ENCODE results near the gene SFTPD.
"Not testable (repeated sequence)": the region's sequence is repeated elsewhere in the genome, so short reads cannot be mapped to it uniquely, and the experiment has no call there.

The SFTPD gene

GRCh38 chr10:79930751-79931150 lies 18.2 kb downstream of the SFTPD start:
- Histone ChIP-seq H3K4me3 (ENCODE audit: low read depth, low read length) (no peak overlapping the region), H3K36me3 (ENCODE audit: control insufficient read depth, insufficient read depth, low read length) (no peaks in the 10 kb centered on the region), H3K4me1 (ENCODE audit: control insufficient read depth, insufficient read depth, low read length) (no peaks in the 10 kb centered on the region), H3K9ac (ENCODE audit: low read depth, low read length) (no peak overlapping the region), H3K27me3 (ENCODE audit: control insufficient read depth, insufficient read depth, low read length) (peaks cover 19% of the 10 kb centered on the region), H3K9me3 (ENCODE audit: control insufficient read depth, insufficient read depth, low read length) (no peaks in the 10 kb centered on the region)

DNA sequence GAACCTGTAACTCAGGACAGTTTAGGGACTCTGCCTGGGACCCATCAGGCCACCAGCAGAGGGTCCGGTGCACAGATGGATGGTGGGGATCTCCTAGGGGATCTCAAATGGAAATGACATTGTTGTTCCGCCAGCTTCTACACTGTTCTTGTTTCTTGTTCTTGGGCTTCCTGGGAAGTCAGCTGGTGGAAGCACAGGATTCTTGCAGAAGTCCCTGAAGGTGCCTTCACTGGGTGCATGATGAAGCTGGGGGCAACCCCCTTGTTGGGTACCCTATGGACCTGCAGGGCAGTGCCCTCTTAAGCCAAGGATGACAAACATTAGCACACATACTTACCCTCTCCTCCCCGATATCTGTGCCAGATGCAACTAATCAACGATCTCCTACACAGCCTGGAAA lies 18.6 kb downstream of the SFTPD start:
- no peaks in the 10 kb centered on the region for H3K36me3 ChIP-seq (ENCODE audit: control insufficient read depth, insufficient read depth, low read length)
- H3K9ac ChIP-seq (ENCODE audit: low read depth, low read length): no peak overlapping the region
- H3K9me3 ChIP-seq (ENCODE audit: control insufficient read depth, insufficient read depth, low read length): no peaks in the 10 kb centered on the region
- no peaks in the 10 kb centered on the region for H3K4me1 ChIP-seq (ENCODE audit: control insufficient read depth, insufficient read depth, low read length)
- H3K27me3 ChIP-seq (ENCODE audit: control insufficient read depth, insufficient read depth, low read length): peaks cover 19% of the 10 kb centered on the region
- no peak overlapping the region for H3K4me3 ChIP-seq (ENCODE audit: low read depth, low read length)

GRCh38 chr10:79929409-79929904 lies 19.4 kb downstream of the SFTPD start:
- peak overlapping the region; percentile 14 for H3K4me3 ChIP-seq (ENCODE audit: low read depth, low read length)
- H3K36me3 ChIP-seq (ENCODE audit: control insufficient read depth, insufficient read depth, low read length): no peaks in the 10 kb centered on the region
- no peak overlapping the region for H3K9ac ChIP-seq (ENCODE audit: low read depth, low read length)
- H3K27me3 ChIP-seq (ENCODE audit: control insufficient read depth, insufficient read depth, low read length): peaks cover 19% of the 10 kb centered on the region
- no peaks in the 10 kb centered on the region for H3K4me1 ChIP-seq (ENCODE audit: control insufficient read depth, insufficient read depth, low read length)
- no peaks in the 10 kb centered on the region for H3K9me3 ChIP-seq (ENCODE audit: control insufficient read depth, insufficient read depth, low read length)

- Histone ChIP-seq H3K27me3 (ENCODE audit: control insufficient read depth, insufficient read depth, low read length) (peaks cover 19% of the 10 kb centered on the region), H3K4me1 (ENCODE audit: control insufficient read depth, insufficient read depth, low read length) (no peaks in the 10 kb centered on the region), H3K36me3 (ENCODE audit: control insufficient read depth, insufficient read depth, low read length) (no peaks in the 10 kb centered on the region), H3K9me3 (ENCODE audit: control insufficient read depth, insufficient read depth, low read length) (no peaks in the 10 kb centered on the region), H3K4me3 (ENCODE audit: low read depth, low read length) (no peak overlapping the region), H3K9ac (ENCODE audit: low read depth, low read length) (no peak overlapping the region)
These were observed 20.8 kb downstream of the SFTPD start for GRCh38 chr10:79928028-79928583.

DNA sequence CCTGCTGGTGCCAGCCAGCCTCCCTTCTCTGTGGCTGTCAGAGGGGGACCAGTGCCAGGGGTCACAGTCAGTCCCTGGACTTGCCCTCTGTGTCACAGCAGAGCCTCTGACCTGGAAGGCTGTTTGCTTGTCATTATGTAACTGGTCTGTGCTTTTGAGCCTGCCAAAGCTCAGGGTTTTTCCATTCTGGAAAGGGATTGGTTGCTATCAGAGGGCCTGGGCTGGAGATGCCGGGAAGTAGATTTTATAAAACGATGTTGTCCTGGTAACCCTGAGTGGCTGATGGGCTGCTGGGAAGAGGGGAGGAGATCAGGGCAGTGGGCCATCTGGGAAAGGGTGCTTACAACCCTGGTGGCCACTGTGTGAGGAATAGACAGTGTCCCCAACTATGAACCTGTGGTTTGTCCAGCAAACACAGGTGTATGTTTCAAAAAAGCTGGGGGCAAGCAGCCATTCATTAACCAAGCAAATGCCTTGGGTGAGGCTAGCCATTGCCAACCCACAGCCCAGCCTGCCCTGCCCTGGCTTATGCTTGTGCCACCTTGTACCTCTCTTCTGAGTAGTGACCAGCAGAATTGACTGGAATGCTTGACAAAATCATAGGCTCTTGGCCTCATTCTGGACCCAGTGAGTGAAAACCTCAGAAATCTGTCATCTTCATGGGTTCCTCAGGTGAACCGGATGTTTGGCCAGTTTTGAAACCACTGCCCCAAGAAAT lies 21.6 kb downstream of the SFTPD start:
- no peaks in the 10 kb centered on the region for H3K9me3 ChIP-seq (ENCODE audit: control insufficient read depth, insufficient read depth, low read length)
- no peak overlapping the region for H3K4me3 ChIP-seq (ENCODE audit: low read depth, low read length)
- no peaks in the 10 kb centered on the region for H3K4me1 ChIP-seq (ENCODE audit: control insufficient read depth, insufficient read depth, low read length)
- no peak overlapping the region for H3K9ac ChIP-seq (ENCODE audit: low read depth, low read length)
- H3K27me3 ChIP-seq (ENCODE audit: control insufficient read depth, insufficient read depth, low read length): peaks cover 19% of the 10 kb centered on the region
- no peaks in the 10 kb centered on the region for H3K36me3 ChIP-seq (ENCODE audit: control insufficient read depth, insufficient read depth, low read length)

DNA sequence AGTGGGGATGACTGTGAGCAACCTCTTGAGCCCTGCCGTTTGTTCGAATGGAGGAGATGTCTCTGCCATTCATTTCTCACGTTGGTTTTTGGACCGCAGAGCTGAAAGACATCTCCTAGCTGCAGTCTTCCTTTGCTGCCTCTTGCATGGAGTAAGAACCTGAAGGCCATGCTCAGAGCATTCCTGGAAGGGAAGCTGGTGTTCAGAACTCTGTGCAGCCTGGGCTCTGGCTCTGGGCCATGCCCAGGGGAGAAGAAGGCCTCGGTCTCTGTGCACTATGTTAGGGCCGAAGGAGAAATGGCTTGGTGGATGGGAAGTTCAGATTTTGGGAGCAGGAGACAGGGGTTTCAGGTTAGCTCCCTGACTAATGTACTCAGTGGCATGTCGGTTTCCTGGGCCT lies 22.9 kb downstream of the SFTPD start:
- Histone ChIP-seq H3K9ac (ENCODE audit: low read depth, low read length) (no peak overlapping the region), H3K36me3 (ENCODE audit: control insufficient read depth, insufficient read depth, low read length) (no peaks in the 10 kb centered on the region), H3K27me3 (ENCODE audit: control insufficient read depth, insufficient read depth, low read length) (peaks cover 16% of the 10 kb centered on the region), H3K4me1 (ENCODE audit: control insufficient read depth, insufficient read depth, low read length) (no peaks in the 10 kb centered on the region), H3K4me3 (ENCODE audit: low read depth, low read length) (no peak overlapping the region), H3K9me3 (ENCODE audit: control insufficient read depth, insufficient read depth, low read length) (no peaks in the 10 kb centered on the region)

DNA sequence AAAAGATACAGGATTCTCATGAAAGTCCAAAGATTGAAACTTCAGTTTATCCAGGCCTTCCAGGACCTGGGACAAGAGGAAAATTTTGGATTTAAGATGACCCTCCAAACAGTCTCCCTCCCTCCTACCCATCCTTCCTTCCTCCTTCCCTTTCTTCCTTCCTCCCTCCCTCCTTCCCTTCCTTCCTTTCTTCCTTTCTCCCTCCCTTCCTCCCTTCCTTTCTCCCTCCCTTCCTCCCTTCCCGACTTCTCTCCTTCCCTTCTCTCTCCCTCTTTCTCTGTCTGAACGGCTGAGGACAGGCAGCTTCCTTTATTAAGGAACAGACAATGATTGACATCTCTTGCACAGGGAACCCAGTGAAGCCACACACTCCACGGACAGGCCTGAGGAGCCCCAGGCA lies 23.3 kb downstream of the SFTPD start:
- Histone ChIP-seq H3K36me3 (ENCODE audit: control insufficient read depth, insufficient read depth, low read length) (no peaks in the 10 kb centered on the region), H3K4me3 (ENCODE audit: low read depth, low read length) (no peak overlapping the region), H3K27me3 (ENCODE audit: control insufficient read depth, insufficient read depth, low read length) (peaks cover 11% of the 10 kb centered on the region), H3K9ac (ENCODE audit: low read depth, low read length) (no peak overlapping the region), H3K9me3 (ENCODE audit: control insufficient read depth, insufficient read depth, low read length) (no peaks in the 10 kb centered on the region), H3K4me1 (ENCODE audit: control insufficient read depth, insufficient read depth, low read length) (no peaks in the 10 kb centered on the region)

- Histone ChIP-seq H3K36me3 (ENCODE audit: control insufficient read depth, insufficient read depth, low read length) (no peaks in the 10 kb centered on the region), H3K27me3 (ENCODE audit: control insufficient read depth, insufficient read depth, low read length) (no peaks in the 10 kb centered on the region), H3K9me3 (ENCODE audit: control insufficient read depth, insufficient read depth, low read length) (no peaks in the 10 kb centered on the region), H3K4me3 (ENCODE audit: low read depth, low read length) (no peak overlapping the region), H3K9ac (ENCODE audit: low read depth, low read length) (no peak overlapping the region), H3K4me1 (ENCODE audit: control insufficient read depth, insufficient read depth, low read length) (no peaks in the 10 kb centered on the region)
These were observed 25.2 kb downstream of the SFTPD start for GRCh38 chr10:79923669-79924068.

DNA sequence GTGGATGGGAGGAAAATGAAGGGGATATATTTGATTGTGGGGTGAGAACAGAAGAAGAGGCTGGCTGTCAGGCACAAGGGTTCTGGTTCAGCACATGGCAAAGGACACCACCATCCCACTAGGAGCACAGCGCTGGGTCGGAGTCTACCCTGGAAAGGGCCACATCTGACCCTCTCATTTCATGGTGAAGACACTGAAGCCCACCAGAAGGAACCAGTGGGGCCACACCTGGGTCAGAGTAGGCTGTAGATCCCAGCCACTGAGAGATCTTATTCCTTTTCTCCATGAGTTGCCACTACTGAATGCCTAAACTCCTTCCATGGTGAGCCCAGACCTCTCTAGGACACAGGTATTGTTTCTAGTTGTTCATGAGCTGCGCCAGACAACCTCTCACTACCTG lies 25.8 kb downstream of the SFTPD start:
- no peaks in the 10 kb centered on the region for H3K27me3 ChIP-seq (ENCODE audit: control insufficient read depth, insufficient read depth, low read length)
- H3K9me3 ChIP-seq (ENCODE audit: control insufficient read depth, insufficient read depth, low read length): no peaks in the 10 kb centered on the region
- H3K4me1 ChIP-seq (ENCODE audit: control insufficient read depth, insufficient read depth, low read length): no peaks in the 10 kb centered on the region
- H3K4me3 ChIP-seq (ENCODE audit: low read depth, low read length): no peak overlapping the region
- no peak overlapping the region for H3K9ac ChIP-seq (ENCODE audit: low read depth, low read length)
- no peaks in the 10 kb centered on the region for H3K36me3 ChIP-seq (ENCODE audit: control insufficient read depth, insufficient read depth, low read length)

DNA sequence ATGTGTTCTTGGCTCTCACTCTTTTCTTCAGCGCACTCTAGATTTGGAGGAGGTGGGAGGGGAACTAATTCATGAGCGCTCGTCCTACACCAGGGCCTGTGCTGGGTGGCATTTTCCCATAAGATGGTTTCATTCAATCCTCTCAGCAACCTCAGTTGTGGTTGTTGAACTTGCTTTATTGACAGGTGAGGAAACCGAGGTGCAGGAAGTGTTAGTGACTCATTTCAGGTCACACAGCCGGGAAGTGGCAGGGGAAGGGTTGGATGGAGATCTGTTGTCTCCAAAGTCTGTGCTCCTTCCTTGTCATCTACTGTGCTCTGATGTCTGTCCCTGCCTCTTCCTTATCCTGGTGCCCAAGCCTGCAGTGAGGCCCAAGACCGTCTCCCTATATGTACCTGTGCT lies 26.9 kb downstream of the SFTPD start:
- H3K27me3 ChIP-seq (ENCODE audit: control insufficient read depth, insufficient read depth, low read length); H3K9ac ChIP-seq (ENCODE audit: low read depth, low read length); H3K36me3 ChIP-seq (ENCODE audit: control insufficient read depth, insufficient read depth, low read length); H3K4me1 ChIP-seq (ENCODE audit: control insufficient read depth, insufficient read depth, low read length); H3K4me3 ChIP-seq (ENCODE audit: low read depth, low read length); H3K9me3 ChIP-seq (ENCODE audit: control insufficient read depth, insufficient read depth, low read length): not testable (repeated sequence)

DNA sequence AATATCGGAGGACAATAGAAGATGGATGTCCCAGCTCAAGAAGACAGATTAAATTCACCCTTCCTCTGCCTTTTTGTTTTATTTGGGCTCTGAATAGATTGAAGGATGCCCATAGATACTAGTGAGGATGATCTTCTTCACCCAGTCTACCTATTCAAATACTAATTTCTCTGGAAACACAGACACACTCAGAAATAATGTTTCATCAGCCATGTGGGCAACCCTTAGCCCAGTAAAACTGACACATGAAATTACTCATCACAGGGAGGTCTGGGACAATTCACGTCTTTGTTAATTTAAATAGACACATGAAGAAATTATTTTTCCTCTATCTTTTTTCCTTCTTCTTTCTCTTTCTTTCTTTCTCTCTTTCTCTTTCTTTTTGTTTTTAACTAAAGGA lies 33.1 kb downstream of the SFTPD start:
- not testable (repeated sequence) for H3K27me3 ChIP-seq (ENCODE audit: control insufficient read depth, insufficient read depth, low read length); H3K4me3 ChIP-seq (ENCODE audit: low read depth, low read length); H3K36me3 ChIP-seq (ENCODE audit: control insufficient read depth, insufficient read depth, low read length); H3K4me1 ChIP-seq (ENCODE audit: control insufficient read depth, insufficient read depth, low read length); H3K9me3 ChIP-seq (ENCODE audit: control insufficient read depth, insufficient read depth, low read length); H3K9ac ChIP-seq (ENCODE audit: low read depth, low read length)

- H3K4me3 ChIP-seq (ENCODE audit: low read depth, low read length); H3K36me3 ChIP-seq (ENCODE audit: control insufficient read depth, insufficient read depth, low read length); H3K4me1 ChIP-seq (ENCODE audit: control insufficient read depth, insufficient read depth, low read length); H3K9me3 ChIP-seq (ENCODE audit: control insufficient read depth, insufficient read depth, low read length); H3K9ac ChIP-seq (ENCODE audit: low read depth, low read length); H3K27me3 ChIP-seq (ENCODE audit: control insufficient read depth, insufficient read depth, low read length): not testable (repeated sequence)
These were observed 34.4 kb downstream of the SFTPD start for GRCh38 chr10:79914512-79914911.

Measured in iPS-15b (cell line).